NK-92 (cell line): ENCODE results near the gene LPP.

Experiments used
- DNase-seq: peaks from one replicate; lab custom pipeline; 2025; ENCODE audit not compliant: unreplicated experiment; lab: John Stamatoyannopoulos, UW

The LPP gene

DNA sequence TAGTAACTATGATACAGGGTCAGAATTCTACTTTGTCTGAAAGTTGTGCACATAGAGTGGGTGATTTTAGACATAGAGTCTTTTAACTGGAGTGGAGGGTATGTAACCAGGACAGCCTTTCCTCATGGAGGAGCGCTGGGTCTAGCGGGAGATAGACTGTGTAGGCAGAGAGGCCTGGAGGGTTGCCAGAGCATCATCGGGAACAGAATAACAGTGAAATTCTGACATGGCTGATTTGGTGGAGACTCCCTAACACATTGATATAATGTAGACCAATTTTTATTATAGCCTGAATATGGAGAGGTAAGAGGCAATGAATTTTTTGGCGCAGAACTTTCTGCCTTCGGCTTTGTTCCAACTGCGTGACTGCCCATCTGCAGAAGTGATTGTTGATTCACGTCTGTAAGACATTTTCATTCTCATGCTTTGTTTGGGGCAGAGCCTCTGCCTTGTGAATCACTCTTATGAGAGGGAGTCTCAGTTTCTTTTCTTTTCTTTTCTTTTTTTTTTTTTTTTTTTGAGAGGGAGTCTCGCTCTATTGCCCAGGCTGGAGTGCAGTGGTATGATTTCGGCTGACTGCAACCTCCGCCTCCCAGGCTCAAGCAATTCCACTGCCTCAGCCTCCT is 16.0 kb downstream of the LPP start:
- DNase-seq, result no peak

DNA sequence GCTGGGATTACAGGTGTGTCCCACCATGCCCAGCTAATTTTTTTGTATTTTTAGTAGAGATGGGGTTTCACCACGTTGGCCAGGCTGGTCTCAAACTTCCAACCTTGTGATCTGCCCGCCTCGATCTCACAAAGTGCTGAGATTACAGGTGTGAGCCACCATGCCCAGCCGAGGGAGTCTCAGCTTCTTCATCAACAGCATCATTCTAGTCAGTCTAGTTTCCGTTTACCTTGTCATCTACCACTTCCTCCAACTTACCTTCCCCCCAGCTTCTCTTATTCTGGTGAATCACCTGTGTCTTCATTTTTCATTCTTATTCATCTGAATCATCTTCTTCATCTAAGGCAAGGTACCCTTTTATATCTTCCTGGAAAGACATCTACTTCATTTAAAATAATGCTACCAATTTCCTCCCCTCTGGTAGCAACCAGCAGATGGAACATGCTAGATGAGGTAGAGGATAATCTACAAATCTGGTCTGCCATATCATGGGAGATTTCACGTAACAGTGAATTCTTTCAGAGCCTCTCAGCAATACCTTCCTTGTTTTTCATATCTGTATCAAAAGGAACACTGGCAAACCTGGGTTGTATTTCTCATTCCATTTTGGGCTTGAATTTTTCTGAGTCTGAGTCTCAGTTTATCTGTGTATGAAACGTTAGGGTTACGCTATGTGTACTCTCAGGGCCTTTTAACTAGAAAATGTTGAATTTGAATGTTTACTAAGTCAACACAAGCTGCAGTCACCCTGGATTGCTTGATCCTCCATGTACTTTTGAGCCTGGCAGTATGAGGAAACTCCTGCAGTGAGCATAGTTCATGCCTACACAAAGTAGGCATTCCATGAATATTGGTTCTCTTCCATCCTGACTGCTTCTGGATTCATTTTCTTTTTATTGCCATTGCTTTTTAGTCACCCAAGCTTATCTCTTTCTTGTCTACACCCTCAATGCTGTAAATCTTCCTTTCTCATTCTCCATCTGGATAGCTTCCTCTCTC is 16.8 kb downstream of the LPP start:
- no peak for DNase-seq

DNA sequence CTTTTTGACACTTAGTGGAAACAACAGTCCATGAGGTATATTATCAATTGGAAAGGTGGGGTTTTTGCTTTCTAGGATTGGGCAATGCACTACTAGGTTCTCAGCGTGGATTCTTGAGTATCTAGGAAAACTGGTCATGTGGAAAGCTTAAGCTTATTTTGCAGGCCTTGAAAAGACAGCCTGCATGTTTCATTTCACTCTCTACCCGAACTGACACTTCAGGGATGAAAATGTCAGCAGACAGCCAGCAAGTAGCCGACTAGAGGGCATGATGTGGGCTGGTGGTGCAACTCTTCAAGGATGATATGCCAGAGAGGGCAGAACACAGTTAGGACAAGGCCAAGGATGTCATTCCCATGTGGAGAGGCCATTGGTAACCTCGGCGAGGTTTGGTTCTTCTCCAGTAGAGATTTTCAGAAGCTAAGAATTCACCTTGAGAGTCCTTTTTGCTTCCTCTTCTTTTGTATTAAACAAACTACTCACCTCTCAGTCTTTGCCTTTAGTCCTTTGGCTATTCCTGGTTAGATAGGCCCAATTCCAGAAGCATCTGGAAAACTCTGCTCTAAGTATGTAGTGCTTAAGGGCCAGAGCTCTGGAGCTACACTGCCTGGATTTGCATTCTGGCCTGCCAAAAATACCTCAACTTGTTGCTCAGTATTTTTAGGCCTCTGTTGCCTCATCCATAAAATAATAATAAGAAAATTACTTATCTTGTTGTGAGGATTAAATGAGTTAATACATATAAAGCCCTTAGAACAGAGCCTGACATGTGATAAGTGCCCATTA is 17.9 kb downstream of the LPP start:
- no peak for DNase-seq

DNA sequence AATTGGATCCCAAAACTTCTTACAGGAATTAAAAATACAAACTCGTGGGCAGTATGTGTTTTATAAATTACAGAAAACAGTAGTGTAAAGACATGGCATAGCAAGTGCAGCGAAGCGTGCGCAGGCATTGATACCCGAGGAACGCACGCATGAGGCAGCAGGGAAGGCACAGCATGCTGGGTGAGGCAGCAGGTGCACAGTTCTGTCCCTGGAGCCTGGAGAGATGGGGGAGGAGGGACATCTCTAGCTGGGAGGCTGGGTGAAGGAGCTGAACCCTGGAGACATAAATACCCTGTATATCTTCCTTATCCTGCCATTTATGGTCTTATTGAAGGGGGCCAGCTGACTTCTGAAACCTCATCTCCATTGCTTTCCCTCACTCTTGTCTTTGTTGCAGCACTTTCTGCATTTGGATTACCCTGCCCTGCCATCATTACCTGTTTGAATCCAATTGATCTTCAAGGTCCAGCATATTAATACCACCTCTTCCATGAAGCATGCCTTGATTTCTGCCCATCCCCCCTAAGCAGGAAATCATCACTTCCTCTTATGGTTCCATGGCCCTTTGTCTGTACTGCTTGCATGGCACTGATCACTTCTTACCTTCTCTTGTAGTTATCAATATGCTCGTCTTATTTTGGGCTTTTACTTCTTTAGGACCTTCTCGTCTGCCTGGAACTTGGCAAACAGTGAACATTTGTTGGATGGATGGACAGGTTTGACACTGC is 20.5 kb downstream of the LPP start:
- DNase-seq, result no peak

DNA sequence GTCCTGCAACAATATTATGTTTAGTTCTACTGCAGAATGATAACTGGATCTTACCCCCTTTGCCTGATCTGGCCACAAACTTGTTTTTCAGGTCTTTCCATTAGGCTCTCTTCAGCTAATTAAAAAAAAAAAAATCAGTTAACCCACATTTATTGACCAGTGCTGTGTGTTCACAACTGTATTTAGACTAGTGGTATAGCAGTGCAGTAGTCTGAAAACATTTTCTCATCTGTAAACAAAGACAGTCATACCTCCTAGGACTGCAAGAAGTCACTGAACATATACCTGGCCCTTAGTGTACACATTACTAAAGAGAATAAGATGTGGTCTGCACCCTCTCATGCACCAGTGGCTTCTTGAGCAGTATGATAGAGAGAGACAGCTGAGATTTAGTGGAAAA is 22.5 kb downstream of the LPP start:
- DNase-seq, result no peak

DNA sequence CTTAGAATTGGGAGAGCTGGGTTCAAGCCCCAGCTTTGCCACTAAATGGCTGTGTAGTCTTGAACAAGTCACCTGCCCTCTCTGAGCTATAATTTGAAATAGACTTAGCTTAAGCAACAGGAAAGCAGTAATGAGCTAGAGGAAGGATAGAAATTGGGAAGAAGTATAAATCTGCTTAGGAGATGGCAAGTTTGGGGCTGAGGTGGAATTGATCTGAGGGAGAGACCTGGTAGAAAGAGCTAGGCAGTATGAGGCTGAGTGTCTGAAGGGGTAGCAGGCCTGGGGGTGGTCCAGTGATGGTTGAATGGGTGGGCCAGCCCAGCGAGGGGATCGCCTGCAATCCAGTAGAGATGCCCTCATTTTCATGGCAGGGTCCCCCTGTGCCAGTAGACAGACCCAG is 22.9 kb downstream of the LPP start:
- no peak for DNase-seq

DNA sequence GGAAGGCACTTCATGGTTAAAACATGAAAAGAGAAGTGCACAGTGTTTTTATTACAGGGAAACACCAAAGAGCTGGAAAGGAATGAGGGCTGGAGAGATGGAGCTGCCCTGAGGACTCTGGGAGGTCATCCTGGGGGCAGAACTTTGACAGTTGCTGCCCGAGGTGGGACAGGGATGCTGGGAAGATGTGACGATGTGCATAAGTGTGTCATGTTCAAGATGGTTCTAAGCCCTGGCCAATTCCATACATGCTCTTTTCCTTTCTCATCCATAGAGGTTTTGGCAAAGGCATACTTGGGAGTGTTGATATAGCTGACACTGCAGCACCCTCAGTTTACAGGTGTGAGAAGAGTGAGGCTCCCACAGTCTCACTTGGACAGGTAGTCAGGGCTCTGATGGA is 23.8 kb downstream of the LPP start:
- no peak for DNase-seq

DNA sequence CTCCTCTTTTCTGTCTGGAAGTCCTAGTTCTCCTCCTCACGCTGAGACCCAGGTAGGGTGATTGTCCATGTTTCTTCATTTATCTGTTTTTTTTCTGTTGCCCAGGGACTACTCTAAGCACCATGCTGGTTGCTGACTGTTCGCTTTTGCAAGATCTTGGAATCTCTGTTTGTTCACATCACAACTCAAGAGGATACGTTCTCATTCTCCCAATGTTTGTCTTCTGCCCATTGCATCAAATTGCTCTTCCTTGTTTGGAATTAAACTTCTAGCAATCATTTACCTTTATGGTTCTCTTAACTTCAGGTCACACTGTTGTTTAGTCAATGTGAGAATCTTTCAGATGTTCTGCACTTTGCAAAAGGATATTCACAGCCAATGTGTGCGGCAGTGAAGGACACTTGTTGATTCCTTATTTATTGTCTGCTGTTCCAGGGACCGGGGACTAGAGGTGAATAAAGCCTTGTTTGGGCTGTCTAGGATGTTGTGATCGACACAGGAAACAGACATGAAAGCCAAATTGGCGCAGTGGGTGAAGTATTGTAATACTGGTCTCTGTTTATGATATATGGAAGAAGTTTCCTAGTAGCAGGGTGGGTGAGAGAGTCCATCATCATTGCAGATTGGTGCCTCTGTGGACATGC is 24.5 kb downstream of the LPP start:
- DNase-seq, result no peak

DNA sequence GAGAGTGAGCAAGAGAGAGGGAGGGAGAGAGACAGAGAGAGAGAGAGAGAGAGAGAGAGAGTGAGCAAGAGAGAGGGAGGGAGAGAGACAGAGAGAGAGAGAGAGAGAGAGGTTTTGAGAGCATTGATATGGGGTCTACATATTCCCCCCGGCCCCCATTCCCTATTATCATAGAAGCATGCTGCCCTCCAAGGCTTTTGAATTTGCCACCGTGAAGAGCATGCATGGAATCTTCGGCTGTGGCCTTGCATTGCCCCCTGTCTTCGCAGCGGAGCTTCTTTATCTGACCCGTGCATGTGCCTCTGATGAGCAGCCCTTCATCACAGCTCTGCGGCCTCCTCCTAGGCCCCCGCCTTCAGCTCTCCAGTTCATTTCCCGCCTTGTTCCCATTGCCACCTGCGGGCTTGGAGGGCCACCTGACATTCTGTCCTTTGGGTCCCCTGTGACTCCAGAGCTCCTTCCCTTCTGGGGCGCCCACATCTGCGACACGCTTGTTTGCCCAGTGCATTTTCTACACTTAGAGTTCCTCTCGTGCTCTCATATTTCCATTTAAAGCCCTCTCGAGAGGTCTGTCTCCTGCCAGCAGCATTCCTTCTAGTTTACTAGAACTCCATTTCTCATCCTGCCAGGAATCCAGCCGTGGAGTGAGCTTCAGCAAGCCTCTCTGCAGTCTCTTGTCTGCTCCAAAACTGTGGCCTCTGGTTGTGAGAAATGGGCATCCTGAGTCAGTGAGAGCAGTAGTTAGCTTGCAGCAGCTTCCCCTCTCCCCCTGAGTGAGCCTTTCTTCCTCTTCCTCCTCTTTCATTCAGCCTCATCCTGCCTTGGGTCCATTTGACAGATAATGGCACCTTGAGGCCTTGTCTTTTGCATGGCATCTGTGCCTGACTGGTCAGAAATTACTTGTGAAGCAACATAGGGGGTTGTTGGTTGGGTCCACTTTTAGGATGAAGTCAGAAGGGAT is 25.3 kb downstream of the LPP start:
- DNase-seq, result no peak

DNA sequence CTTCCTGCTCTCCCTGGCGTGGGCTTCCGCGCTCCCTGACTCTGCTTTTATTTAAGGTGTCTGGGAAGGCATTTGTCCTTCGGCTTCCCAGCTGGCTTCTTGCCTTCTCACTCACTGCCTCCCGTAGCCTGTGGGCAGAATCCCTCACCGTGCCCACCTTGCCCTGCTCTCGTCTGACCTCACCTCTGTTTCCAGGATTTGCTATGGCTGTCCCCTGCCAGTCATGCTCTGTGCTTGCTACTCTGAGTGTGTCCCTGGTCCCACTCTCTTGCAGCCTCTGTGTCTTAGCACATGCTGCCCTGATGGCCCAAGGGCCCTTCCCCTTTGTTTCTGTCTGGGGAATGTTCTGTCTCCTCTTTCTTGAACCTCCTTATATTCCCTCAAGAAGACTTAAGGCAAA is 26.2 kb downstream of the LPP start:
- no peak for DNase-seq

DNA sequence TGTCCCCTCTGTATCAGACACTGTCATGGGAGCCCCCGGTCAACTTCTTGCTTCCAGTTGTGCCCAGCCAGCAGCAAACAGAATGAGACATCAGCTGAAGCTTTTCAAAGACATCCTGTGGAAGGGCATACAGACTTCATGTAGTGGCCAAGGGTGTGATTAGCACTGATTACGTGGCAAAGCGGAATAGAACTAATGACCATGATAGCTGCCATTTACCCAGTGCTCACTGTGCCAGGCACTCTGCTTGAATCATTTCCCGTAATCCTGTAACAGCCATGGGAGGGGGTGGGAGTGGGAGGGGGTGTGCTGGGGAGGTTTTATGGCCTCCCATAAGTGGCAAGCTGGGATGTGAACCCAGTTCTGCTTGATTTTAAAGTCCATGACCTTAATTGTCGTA is 29.5 kb downstream of the LPP start:
- no peak for DNase-seq

DNA sequence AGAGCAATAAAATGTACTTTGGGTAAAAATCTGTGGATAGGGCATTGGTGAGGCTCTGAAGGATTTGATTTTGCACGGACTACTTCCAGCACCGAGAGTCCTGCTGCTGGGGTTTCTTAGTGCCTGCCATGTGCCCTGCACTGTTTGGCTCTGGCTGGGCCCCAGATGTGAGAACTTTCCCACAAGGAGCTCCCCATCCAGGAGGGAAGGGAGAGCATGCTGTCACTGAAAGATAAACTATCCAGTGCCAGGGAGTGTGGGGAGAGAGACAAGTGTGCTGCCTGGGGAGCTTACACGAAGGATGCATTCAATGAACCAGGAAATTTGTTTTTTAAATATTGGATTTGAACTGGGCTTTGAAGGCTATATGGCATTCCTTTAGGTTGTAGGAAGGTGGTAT is 30.2 kb downstream of the LPP start:
- no peak for DNase-seq

DNA sequence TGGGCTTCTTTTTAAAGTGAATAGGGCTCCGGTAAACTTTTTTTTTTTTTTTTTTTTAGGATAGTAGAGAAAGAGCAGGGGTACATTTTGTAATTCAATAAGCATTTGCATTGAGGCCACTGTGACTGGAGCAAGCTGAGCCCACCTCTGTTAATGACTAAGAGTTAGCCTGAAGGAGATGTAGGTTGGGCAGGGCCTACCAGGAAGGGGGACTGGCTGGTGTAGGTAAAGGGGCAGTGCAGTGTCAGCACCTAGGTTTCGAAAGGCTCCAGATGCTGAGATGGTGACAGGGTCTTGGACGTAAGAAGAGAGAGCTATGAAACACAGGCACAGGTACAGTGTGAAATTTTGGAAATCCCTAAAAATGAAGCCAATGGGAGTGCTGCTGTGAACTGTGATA is 30.7 kb downstream of the LPP start:
- no peak for DNase-seq

DNA sequence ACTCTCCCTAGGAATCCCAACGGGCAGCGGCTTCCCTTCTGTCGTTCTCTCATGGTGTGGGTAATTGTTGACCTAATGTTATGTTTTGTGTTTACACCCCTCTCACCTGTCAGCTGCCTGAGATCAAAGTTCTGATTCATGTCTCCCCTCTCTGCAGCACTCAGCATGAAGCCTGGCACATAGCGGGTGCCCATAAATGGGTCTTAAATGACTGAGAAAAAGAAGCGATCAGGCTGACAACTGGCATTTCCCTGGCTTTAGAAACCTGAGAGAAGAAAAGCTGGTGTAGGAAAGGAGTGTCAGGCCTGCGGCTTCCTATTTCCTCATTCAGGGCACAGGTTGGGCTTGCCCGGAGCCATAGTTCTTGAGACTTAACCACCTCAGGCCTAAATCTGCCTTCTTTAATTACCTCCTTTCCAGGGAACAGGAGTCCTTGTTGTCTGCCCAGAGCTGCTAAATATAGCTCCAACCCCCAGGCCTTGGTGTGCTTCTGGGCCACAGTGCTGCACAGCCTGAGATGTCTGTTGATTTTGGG is 31.8 kb downstream of the LPP start:
- DNase-seq, result no peak

DNA sequence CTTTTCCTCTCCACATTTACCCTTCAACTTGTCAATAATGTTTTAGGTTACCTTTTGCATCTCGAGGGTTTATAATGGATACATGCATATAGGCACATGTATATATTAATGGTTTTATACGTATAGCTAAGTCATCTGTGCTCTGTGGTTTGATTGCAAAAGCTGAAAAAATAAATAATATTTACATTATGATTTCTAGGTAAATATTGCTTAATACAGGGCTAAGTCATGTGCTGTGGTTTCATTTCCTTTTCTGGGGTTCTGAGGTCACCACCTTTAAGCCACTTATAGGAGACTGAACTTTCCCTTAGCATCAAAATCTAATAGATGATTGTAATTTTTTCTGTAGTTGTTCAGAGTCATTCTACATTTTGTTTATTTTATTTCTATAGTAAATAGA is 33.1 kb downstream of the LPP start:
- DNase-seq, result no peak

DNA sequence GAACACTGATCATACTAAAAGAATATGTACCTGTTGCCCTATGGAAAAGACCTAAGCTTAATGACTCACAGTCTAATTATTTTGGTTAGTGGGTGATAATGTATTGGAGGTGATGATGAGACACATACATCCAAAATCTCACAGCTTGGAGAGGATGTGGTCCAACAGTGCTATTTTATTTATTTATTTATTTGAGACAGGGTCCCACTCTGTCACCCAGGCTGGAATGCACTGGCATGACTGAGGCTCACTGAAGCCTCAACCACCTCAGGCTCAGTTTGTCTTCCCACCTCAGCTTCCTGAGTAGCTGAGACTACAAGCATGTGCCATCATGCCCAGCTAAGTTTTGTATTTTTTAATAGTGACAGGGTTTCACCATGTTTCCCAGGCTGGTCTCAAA is 35.0 kb downstream of the LPP start:
- DNase-seq, result no peak

DNA sequence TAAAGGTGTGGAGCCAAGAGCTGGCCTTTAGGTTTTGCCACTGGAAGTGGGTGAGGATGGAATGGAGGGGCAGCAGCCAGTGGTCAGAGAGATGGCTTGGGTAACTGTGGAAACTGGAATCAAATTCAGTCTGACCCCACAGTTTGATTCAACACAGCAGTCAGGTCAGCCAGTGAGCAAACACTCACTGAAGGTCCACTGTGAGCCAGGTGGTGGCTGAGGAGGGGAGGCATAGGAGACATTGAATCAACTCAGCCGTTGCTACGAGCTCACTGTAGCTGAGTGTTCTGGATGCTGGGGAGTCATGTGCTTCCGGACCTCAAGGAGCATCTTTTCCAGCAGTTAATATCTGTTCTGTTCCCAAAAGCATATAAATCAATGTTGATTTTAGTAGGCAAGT is 37.5 kb downstream of the LPP start:
- no peak for DNase-seq

DNA sequence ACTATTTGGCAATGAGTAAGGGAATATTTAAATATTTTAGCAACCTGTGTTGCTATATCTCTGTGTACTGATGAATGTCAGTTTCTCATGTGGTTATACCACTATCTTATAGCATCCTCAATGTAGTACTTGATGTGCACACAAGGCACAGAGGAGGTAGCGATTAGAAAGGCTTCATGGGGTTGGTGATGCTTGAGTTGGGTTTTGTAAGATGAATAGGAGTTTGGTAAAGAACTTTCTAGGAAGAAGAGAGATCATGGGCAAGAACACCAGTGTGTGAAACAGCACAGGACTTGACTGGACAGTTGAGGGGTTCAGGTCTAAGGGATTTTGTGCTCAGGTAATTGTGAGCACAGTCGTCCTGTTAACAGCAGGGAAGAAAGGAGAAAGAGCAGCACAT is 38.1 kb downstream of the LPP start:
- no peak for DNase-seq

DNA sequence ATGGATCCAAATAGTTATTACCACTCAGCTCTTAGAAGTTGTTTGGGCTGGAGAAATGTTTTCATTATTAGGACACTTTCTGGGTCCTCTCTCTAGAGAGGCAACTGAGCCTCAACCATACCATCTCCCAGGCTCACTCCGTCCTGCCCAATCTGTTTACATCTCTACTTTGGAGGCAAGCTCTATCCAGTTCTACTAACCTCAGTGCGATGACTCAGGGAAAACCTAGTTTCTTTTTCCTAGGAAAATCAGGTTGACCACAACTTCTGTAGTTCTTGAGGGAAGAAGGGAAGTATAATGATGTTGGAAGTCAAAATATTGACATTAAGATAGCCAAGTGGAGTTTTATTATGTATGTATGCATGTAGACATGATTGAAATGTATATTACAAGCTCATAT is 40.4 kb downstream of the LPP start:
- no peak for DNase-seq
